ENCODE measurements around the gene CNOT9.
A peak's percentile ranks its signal among the peaks of the same experiment; 100 is the strongest.

CNOT9 gene

GRCh38 chr2:218569038-218569431 lies 396 bp downstream of the CNOT9 start:
- Histone ChIP-seq H3K36me3 (replicated peaks; ENCODE audit: insufficient read depth, low read length) (peaks cover 3% of the 10 kb centered on the region; the same call in 1 of the 2 replicates), H3K9me3 (replicated peaks; ENCODE audit: insufficient read depth, low read length) (no peaks in the 10 kb centered on the region), H3F3A (ENCODE audit: insufficient read depth, low read length) (peaks cover 27% of the 10 kb centered on the region), H2AFZ (ENCODE audit: low read length) (peak overlapping the region; percentile 97; the same call in 1 of the 2 replicates), H4K20me1 (ENCODE audit: insufficient read depth, low read length) (peaks cover 3% of the 10 kb centered on the region; the same call in 1 of the 2 replicates), H3K4me1 (ENCODE audit: low read length) (peaks cover 27% of the 10 kb centered on the region), H3K4me3 (ENCODE audit: low read length) (peak overlapping the region; percentile 81), H3K9ac (ENCODE audit: low read length) (peak overlapping the region; percentile 99), H3K27me3 (replicated peaks; ENCODE audit: insufficient read depth, low read length) (no peaks in the 10 kb centered on the region), H3K4me2 (ENCODE audit: low read depth, low read length) (peak overlapping the region; percentile 91), H3K27ac (ENCODE audit: low read length) (peak overlapping the region; percentile 99), H3K79me2 (ENCODE audit: low read length) (peaks cover 96% of the 10 kb centered on the region), H3K9me2 (replicated peaks; ENCODE audit: insufficient read depth, low read length) (no peaks in the 10 kb centered on the region)
- DNase-seq, result peak; percentile 72
- TF ChIP-seq, protein P1, sequence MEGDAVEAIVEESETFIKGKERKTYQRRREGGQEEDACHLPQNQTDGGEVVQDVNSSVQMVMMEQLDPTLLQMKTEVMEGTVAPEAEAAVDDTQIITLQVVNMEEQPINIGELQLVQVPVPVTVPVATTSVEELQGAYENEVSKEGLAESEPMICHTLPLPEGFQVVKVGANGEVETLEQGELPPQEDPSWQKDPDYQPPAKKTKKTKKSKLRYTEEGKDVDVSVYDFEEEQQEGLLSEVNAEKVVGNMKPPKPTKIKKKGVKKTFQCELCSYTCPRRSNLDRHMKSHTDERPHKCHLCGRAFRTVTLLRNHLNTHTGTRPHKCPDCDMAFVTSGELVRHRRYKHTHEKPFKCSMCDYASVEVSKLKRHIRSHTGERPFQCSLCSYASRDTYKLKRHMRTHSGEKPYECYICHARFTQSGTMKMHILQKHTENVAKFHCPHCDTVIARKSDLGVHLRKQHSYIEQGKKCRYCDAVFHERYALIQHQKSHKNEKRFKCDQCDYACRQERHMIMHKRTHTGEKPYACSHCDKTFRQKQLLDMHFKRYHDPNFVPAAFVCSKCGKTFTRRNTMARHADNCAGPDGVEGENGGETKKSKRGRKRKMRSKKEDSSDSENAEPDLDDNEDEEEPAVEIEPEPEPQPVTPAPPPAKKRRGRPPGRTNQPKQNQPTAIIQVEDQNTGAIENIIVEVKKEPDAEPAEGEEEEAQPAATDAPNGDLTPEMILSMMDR (IDR thresholded peaks at IDR 0.05; ENCODE audit: low read length), result no peak
- TF ChIP-seq EZH2phosphoT487 (IDR thresholded peaks at IDR 0.05; ENCODE audit: low read length), result no peak
- TF ChIP-seq EZH2 (optimal IDR thresholded peaks at IDR 0.05; ENCODE audit: low read depth, low read length), result no peak

- H2AFZ ChIP-seq (ENCODE audit: low read length), result no peak overlapping the region
- H3K9me3 ChIP-seq (replicated peaks; ENCODE audit: insufficient read depth, low read length), result no peaks in the 10 kb centered on the region
- peak overlapping the region; percentile 91 for H3K4me2 ChIP-seq (ENCODE audit: low read depth, low read length)
- peaks cover 9% of the 10 kb centered on the region; the same call in 1 of the 2 replicates for H3K36me3 ChIP-seq (replicated peaks; ENCODE audit: insufficient read depth, low read length)
- peak; percentile 35 for DNase-seq
- peak overlapping the region; percentile 99 for H3K9ac ChIP-seq (ENCODE audit: low read length)
- peaks cover 27% of the 10 kb centered on the region for H3K4me1 ChIP-seq (ENCODE audit: low read length)
- no peaks in the 10 kb centered on the region for H3K27me3 ChIP-seq (replicated peaks; ENCODE audit: insufficient read depth, low read length)
- peaks cover 96% of the 10 kb centered on the region for H3K79me2 ChIP-seq (ENCODE audit: low read length)
- peak overlapping the region; percentile 99 for H3K27ac ChIP-seq (ENCODE audit: low read length)
- peaks cover 27% of the 10 kb centered on the region for H3F3A ChIP-seq (ENCODE audit: insufficient read depth, low read length)
- H3K9me2 ChIP-seq (replicated peaks; ENCODE audit: insufficient read depth, low read length), result no peaks in the 10 kb centered on the region
- TF ChIP-seq EZH2 (optimal IDR thresholded peaks at IDR 0.05; ENCODE audit: low read depth, low read length) (no peak), EZH2phosphoT487 (IDR thresholded peaks at IDR 0.05; ENCODE audit: low read length) (no peak)
- TF ChIP-seq, protein P1 (IDR thresholded peaks at IDR 0.05; ENCODE audit: low read length), result no peak
- H3K4me3 ChIP-seq (ENCODE audit: low read length), result peak overlapping the region; percentile 81
- H4K20me1 ChIP-seq (ENCODE audit: insufficient read depth, low read length), result peaks cover 3% of the 10 kb centered on the region; the same call in 1 of the 2 replicates
These were observed 1.2 kb downstream of the CNOT9 start for GRCh38 chr2:218569661-218570500.

DNA sequence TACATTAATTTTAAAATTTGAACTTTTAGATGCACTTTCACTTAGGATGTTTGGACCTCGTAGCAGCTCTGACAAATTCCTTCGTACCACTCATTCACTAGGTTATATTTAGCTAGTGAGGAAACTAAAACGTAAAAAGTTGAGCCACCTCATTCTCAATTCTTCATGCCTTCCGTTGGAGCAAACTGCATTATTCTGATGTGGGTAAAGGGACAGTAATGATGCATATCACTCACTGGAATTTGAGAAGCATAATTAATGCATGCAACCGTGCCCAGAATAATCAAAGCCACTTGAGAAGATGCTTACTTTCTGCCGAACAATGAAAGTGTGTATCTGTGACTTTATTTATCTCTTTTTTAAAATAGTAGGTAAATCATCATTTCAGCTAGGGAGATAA lies 2.2 kb downstream of the CNOT9 start:
- Histone ChIP-seq H2AFZ (ENCODE audit: low read length) (no peak overlapping the region), H3K79me2 (ENCODE audit: low read length) (peaks cover 96% of the 10 kb centered on the region), H3K4me3 (ENCODE audit: low read length) (peak overlapping the region; percentile 81), H3K27ac (ENCODE audit: low read length) (peak overlapping the region; percentile 99; the same call in 1 of the 2 replicates), H3K4me2 (ENCODE audit: low read depth, low read length) (peak overlapping the region; percentile 91), H3F3A (ENCODE audit: insufficient read depth, low read length) (peaks cover 27% of the 10 kb centered on the region), H4K20me1 (ENCODE audit: insufficient read depth, low read length) (peaks cover 6% of the 10 kb centered on the region; the same call in 1 of the 2 replicates), H3K9ac (ENCODE audit: low read length) (peak overlapping the region; percentile 99), H3K9me3 (replicated peaks; ENCODE audit: insufficient read depth, low read length) (no peaks in the 10 kb centered on the region), H3K27me3 (replicated peaks; ENCODE audit: insufficient read depth, low read length) (no peaks in the 10 kb centered on the region), H3K36me3 (replicated peaks; ENCODE audit: insufficient read depth, low read length) (peaks cover 5% of the 10 kb centered on the region; the same call in 1 of the 2 replicates), H3K4me1 (ENCODE audit: low read length) (peaks cover 27% of the 10 kb centered on the region), H3K9me2 (replicated peaks; ENCODE audit: insufficient read depth, low read length) (no peaks in the 10 kb centered on the region)
- DNase-seq, result peak; percentile 36
- TF ChIP-seq EZH2 (optimal IDR thresholded peaks at IDR 0.05; ENCODE audit: low read depth, low read length) (no peak), EZH2phosphoT487 (IDR thresholded peaks at IDR 0.05; ENCODE audit: low read length) (no peak)
- TF ChIP-seq, protein P1 (IDR thresholded peaks at IDR 0.05; ENCODE audit: low read length), result no peak

All from MM.1S (cell line).